ENCODE data around the gene GRK6. TPM values are rescaled to one million over a fixed set of nuclear protein-coding genes. Genes with fewer than 3 reads are reported as not detected.

Gene GRK6
- polyA plus RNA-seq, 4 donors, result 20.4 to 29.2 (median 23.0) TPM

- no peak for DNase-seq (ENCODE audit: low read depth in 4 of 4, low spot score in 3 of 4)
Measured at GRCh38 chr5:177437623-177438022, 11.1 kb downstream of the GRK6 start.

GRCh38 chr5:177438468-177438867 is 12.0 kb downstream of the GRK6 start:
- no peak for DNase-seq (ENCODE audit: low read depth in 4 of 4, low spot score in 3 of 4)

- no peak for DNase-seq (ENCODE audit: low read depth in 4 of 4, low spot score in 3 of 4)
Measured at GRCh38 chr5:177439518-177440053, 13.1 kb downstream of the GRK6 start.

DNA sequence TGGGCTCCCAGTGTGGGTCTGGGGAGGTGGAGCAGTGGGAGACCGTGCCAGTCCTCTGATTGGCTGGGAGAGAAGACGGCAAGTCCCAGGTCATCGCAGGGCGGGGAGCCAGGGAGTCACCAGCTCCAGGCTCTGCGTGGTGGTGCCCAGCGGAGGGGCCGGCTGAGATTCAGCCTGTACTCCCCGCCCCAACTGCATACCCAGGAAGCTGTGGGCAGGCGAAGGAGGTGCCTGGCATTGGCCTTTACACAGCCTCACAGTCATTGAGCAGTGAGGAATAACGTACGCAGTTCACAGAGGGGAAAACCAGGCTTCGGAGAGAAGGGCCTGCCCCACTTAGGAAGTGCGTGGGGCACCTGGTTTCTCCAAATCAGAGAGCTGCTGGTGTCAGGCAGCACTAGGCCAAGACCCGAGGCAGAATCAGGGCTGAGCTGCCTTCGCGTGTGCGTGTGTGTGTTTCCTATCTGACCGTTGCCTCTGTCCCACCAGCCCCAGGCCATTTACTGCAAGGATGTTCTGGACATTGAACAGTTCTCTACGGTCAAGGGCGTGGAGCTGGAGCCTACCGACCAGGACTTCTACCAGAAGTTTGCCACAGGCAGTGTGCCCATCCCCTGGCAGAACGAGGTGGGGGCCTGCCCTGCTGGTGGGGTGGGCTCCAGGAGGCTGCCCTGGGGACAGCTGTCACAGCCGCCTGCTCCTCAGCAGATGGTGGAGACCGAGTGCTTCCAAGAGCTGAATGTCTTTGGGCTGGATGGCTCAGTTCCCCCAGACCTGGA is 13.9 kb downstream of the GRK6 start:
- no peak for DNase-seq (ENCODE audit: low read depth in 4 of 4, low spot score in 3 of 4)

DNA sequence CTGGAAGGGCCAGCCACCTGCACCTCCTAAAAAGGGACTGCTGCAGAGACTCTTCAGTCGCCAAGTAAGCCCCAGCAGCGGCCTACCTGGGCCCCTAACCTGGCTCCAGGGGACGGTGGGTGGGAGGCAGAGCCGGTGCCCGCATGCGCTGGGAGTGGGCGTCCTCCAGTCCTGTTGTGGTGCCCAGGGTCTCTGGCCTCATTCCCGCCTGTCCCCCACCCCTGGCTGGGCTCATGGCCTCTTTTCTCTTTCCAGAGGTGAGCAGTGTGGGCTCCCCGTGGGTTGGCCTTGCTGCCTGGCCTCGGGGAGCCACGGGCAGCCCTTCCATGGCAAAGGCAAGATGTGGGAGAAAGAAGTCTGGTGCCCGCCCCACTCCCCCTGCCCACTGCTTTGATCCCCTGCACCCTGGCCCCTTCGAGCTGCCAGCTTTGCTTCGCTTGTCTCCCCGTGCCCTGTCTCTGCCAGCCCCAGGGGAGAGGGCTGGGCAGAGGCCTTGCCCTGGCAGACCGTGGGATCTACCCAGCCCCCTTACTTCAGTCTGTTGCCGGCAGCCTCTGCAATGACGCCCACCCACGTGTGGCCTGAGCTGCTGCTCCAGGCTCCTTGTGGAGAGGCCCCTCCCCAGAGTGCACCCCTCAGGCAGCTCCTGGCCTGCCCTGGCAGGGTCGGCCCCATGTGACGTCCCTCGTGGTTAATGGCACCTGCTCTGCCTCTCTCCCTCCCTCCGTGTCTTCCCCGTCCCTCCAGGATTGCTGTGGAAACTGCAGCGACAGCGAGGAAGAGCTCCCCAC is 14.7 kb downstream of the GRK6 start:
- DNase-seq (ENCODE audit: low read depth in 4 of 4, low spot score in 3 of 4), result no peak

- DNase-seq (ENCODE audit: low read depth in 4 of 4, low spot score in 3 of 4), result no peak
Measured at GRCh38 chr5:177442066-177442826, 15.8 kb downstream of the GRK6 start.

DNA sequence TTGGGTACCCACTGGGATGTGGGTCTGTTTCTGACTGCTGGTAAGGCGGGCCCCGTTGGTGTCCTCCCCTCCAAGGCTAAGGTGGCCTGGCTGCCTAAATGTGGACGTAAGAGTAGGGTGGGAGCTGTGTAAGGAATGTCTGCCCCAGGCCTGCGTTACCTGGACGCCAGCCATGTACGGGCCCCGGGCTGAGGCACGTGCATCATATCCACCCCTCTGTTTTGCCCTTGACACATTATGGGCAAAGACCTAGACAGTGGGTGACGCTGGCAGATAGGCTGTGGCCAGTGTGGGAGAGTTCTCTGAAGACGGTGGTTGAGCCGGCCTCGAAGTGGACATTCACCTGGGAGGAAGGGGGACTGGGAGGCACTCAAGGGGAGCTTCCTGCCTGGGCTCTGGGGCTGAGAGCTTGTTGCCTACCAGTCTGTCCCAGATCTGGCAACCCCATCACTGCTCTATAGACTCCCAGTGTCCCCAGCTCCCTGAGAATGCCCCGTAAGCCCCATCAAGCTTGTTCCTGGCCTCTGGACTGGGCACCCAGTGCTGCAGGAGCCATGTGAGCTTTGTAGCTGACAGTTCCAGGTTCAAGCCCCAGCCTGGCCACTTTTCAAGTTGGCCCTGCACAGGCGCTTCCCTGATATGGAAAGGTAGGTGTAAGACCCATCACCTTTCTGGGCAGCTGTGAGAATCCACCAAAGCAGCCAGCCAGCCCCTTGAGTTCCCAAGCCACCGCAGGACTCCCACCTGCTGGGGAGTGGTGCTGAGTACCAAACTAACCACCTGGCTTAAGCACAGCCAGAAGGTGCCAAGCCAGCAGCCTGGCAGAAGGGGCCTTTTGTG is 16.9 kb downstream of the GRK6 start:
- no peak for DNase-seq (ENCODE audit: low read depth in 4 of 4, low spot score in 3 of 4)

DNA sequence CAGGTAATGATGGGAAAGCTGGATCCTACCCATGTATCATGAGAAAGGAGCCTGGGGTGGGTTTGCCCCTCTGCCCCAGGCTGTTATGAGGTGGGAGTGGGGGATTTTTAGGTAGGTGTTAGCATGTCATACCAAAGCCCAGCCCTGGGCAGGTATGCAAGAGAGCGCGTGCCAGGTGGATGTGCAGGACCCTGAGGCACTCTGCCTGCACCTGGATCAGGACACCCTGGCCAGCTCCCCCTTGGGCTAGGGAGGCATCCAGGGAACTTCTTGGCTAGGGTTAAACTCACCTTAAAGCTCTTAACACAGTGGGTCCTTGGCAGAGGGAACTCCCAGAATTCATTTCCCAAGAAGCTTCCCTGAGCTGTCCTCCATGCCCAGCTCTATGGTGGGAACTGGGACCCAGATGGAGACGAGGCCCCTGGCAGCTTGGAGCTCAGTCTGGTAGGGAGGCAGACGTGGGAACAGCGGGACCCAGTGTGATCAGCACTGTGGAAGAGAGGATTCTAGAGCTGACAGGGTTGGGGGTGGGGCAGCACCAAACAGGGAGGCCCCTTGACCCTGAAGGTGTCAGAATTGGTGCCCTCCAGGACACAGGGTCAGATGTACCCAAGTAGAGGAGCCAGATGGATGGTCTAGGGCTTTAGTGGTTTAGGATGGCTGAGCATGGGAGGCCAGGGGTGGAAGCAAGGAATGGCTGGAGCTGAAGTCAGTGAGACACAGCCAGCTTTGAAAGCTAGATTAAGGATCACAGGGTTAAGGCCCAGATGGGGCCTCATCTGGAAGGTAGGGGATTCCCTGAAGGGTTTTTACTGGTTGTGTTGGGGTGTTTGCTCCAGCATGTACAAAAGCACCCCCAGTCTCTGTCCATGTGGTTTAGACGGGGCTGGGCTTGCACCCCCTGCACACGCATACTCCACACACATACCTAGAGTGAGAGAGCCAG is 17.9 kb downstream of the GRK6 start:
- DNase-seq (ENCODE audit: low read depth in 4 of 4, low spot score in 3 of 4), result no peak

DNA sequence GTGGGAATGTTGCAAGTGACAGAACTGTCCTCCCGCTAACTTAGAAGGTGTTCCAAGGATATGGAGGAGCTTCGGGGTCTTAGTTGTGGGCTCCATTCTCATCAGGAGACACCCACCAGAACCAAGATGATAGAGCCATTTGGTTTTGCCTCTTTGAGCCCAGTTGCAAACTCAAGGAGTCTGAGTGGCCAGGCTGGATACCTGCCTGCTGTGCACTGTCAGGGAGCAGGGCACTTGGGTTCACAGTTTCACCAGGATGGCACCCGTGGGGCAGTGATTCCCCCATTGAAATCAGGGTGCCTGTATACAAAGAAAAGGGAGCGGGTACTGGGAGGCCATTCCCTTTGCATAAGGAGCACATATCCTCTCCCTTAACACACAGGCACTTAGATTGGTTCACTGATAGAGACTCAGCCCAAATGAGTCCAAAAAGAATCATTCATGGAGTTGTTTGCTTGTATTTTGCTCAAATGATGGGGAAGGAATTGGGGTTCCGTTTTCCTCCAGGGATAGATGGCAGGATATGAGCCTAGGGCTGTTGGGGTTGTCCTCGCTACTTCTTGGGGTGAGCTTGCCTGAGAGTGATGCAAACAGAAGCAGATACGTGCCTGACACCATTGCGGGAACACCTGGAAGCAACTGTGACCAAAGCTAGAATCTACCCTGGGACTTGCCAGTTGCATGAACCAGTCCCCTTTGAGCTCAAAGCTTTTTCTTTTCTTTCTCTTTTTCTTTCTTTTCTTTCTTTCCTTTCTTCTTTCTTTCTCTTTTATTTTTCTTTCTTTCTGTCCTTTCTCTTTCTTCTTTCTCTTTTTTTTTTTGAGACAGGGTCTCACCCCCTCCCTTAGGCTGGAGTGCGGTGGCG is 18.8 kb downstream of the GRK6 start:
- no peak for DNase-seq (ENCODE audit: low read depth in 4 of 4, low spot score in 3 of 4)

DNA sequence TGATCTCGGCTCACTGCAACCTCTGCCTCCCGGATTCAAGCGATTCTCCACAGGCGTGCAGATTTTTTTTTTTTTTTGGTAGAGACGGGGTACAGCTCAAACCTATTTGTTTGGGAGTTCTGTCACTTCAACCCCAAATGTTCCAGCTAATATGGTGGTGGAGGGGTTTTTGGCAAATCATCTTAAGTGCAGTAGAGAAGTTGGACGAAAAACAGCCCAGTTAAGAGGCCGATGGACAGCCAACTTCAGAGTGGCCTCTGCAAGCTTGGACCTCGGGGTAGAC is 19.4 kb downstream of the GRK6 start:
- DNase-seq (ENCODE audit: low read depth in 4 of 4, low spot score in 3 of 4), result no peak

- DNase-seq (ENCODE audit: low read depth in 4 of 4, low spot score in 3 of 4), result no peak
Measured at GRCh38 chr5:177446200-177447065, 20.0 kb downstream of the GRK6 start, which contains the start of gene PRR7. TSS of gene PRR7 (plus strand) at chr5:177446814. CDS start at chr5:177455068, 8,254 bp downstream.

GRCh38 chr5:177447066-177447610 is 20.7 kb downstream of the GRK6 start:
- DNase-seq (ENCODE audit: low read depth in 4 of 4, low spot score in 3 of 4), result no peak

DNA sequence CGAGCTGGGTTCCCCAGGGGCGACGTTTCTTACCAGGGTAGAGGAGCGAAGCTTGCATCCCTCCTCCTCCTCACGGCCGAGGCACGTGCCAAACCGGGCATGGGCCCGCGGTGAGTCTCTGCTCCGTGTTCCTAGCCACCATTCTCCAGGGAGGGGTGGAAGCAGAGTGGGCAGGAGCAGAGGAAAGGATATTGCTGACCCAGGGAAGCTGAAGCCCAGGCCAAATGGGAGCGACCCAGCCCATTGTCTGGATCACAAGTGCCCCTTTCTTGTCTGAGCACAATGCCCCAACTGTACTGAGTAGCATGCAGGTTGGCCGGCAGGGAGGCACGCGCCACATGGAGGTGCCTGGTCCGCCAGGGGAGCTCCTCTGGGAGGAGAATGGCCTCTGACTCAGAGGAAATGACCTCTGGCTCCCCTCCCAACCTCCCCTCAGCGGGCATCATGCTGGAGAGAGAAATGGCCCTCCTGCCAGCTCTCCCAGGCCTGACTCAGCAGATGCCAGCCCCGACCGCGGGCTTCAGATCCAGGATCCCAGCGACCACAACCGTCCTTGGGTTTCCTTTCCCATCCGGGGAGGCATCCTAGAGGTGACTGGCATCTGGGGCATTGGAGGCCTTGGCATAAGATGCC is 21.3 kb downstream of the GRK6 start:
- no peak for DNase-seq (ENCODE audit: low read depth in 4 of 4, low spot score in 3 of 4)

GRCh38 chr5:177448244-177448950 is 21.9 kb downstream of the GRK6 start:
- DNase-seq (ENCODE audit: low read depth in 4 of 4, low spot score in 3 of 4), result no peak

DNA sequence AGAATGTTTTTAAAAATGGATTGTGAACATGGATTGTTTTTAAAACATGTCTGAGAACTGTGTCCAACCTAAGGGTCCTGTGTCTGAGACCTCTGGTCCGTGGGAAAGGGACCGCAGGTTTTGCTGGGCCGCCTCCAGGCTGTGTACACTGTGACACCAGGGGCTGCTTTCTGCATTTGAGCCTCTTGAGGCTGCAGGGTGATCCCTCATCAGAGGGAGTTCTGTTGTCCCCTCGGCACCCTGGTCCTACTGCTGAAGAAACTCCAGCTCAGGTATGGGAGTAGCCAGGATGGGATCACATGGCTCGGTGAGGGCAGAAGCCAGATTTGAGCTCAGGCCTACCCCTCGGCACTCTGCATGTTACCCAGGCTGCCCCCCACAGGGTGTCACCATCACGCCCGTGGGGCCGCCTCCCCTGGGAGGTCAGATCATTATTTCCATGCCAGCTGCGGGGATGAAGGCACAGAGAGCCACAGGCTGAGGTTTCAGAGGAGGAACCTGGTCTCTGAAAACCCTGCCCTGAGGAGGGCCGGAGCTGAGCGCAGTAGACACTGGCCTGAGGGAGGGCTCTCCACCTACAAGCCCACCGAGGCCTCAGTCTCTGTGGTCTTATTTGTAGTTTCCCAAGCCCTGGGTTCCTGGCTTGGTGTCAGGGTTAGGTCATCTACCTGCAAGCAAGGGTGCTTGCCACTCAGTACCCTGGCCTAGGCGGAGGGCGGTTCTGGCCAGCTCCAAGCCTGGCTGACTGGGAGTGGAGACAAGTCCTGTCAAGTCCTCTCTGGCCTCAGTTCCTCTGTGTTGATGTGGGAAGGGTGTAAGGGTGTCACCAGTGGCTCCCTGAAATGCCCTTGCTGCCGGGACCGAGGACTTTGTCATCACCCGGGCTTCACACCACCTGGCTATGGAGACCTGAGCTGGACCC is 22.9 kb downstream of the GRK6 start:
- DNase-seq (ENCODE audit: low read depth in 4 of 4, low spot score in 3 of 4), result no peak
